DOHH2 (cell line): ENCODE results near the gene BRD3.
"Not testable (repeated sequence)": the region's sequence is repeated elsewhere in the genome, so short reads cannot be mapped to it uniquely, and the experiment has no call there.

Experiments used
- H3F3A ChIP-seq: fragments of 200-600 bp; sonication (generic), shearing (Covaris generic); 2 replicates; pipeline ENCODE4 v1.6.0; 2016; ENCODE audit warnings: antibody characterized with exemption, mild to moderate bottlenecking; ENCODE audit not compliant: control insufficient read depth, insufficient read depth
- H3K27ac ChIP-seq: fragments of 200-600 bp; sonication (generic); 2 replicates; pipeline ENCODE4 v1.5.1; 2014; ENCODE audit warnings: low read depth, mild to moderate bottlenecking, low read length, moderate library complexity
- H3K27me3 ChIP-seq: fragments of 200-600 bp; sonication (generic); 2 replicates; pipeline ENCODE4 v1.6.1; 2014; ENCODE audit warnings: mild to moderate bottlenecking, low read length, mixed read lengths; ENCODE audit not compliant: control insufficient read depth
- H3K36me3 ChIP-seq: fragments of 200-600 bp; sonication (generic); 2 replicates; pipeline ENCODE4 v1.6.1; 2014; ENCODE audit warnings: mild to moderate bottlenecking, low read length, moderate library complexity, mixed read lengths; ENCODE audit not compliant: control insufficient read depth
- H3K4me1 ChIP-seq: fragments of 200-600 bp; sonication (generic); 2 replicates; pipeline ENCODE4 v1.6.1; 2014; ENCODE audit warnings: mild to moderate bottlenecking, low read length, mixed read lengths; ENCODE audit not compliant: control insufficient read depth
- H3K4me2 ChIP-seq: fragments of 200-600 bp; sonication (generic); 2 replicates; pipeline ENCODE4 v1.6.0; 2014; ENCODE audit warnings: mild to moderate bottlenecking, low read length, moderate library complexity
- H3K4me3 ChIP-seq: fragments of 200-600 bp; sonication (generic); 2 replicates; pipeline ENCODE4 v1.5.1; 2014; ENCODE audit warnings: mild to moderate bottlenecking, low read length, mixed read lengths
- H3K79me2 ChIP-seq: fragments of 200-600 bp; sonication (generic); 2 replicates; pipeline ENCODE4 v1.6.1; 2014; ENCODE audit warnings: mild to moderate bottlenecking, low read length, mixed read lengths; ENCODE audit not compliant: control insufficient read depth
- H3K9me2 ChIP-seq: fragments of 200-600 bp; sonication (generic); replicated peaks from 2 replicates; pipeline ENCODE4 v1.6.1; 2014; ENCODE audit warnings: mild to moderate bottlenecking, low read length, mixed read lengths; ENCODE audit not compliant: control insufficient read depth
- H3K9me3 ChIP-seq: fragments of 200-600 bp; sonication (generic); 2 replicates; pipeline ENCODE4 v1.6.1; 2014; ENCODE audit warnings: antibody characterized with exemption, low read length, mixed read lengths; ENCODE audit not compliant: control insufficient read depth, insufficient read depth
- H4K20me1 ChIP-seq: fragments of 200-600 bp; sonication (generic); 2 replicates; pipeline ENCODE4 v1.6.0; 2014; ENCODE audit warnings: low read depth, mild to moderate bottlenecking, antibody characterized with exemption, low read length, moderate library complexity; ENCODE audit not compliant: control insufficient read depth, insufficient read depth
- CTCF ChIP-seq: fragments of 200-600 bp; sonication (generic); IDR thresholded peaks from one replicate; pipeline ENCODE4 v1.5.1; 2014; ENCODE audit warnings: antibody characterized with exemption, mild to moderate bottlenecking, low read depth, low read length; ENCODE audit not compliant: poor library complexity, severe bottlenecking
- EZH2phosphoT487 ChIP-seq: fragments of 200-600 bp; sonication (generic); IDR thresholded peaks from 2 replicates; pipeline ENCODE4 v1.6.1; 2017; ENCODE audit warnings: borderline replicate concordance, mild to moderate bottlenecking, antibody characterized with exemption, low read length, moderate library complexity, mixed read lengths

The BRD3 gene

GRCh38 chr9:134073500-134073899 is 5.7 kb upstream of the BRD3 start:
- Histone ChIP-seq H4K20me1 (no peaks in the 10 kb centered on the region), H3K27me3 (peaks cover 29% of the 10 kb centered on the region), H3K4me2 (no peak overlapping the region), H3K4me3 (no peak overlapping the region), H3K4me1 (peaks cover 7% of the 10 kb centered on the region), H3K36me3 (no peaks in the 10 kb centered on the region), H3K9me2 (no peaks in the 10 kb centered on the region), H3K79me2 (no peaks in the 10 kb centered on the region), H3K9me3 (no peaks in the 10 kb centered on the region), H3F3A (no peaks in the 10 kb centered on the region), H3K27ac (no peak overlapping the region)
- TF ChIP-seq CTCF: no peak
- no peak for TF ChIP-seq EZH2phosphoT487

- peaks cover 29% of the 10 kb centered on the region for H3K27me3 ChIP-seq
- not testable (repeated sequence) for H3K4me3 ChIP-seq, H3K79me2 ChIP-seq, H3F3A ChIP-seq, H3K4me2 ChIP-seq, H3K9me3 ChIP-seq, H3K36me3 ChIP-seq, H4K20me1 ChIP-seq, H3K9me2 ChIP-seq, H3K4me1 ChIP-seq, H3K27ac ChIP-seq
Measured at GRCh38 chr9:134072683-134073082, 4.9 kb upstream of the BRD3 start.

DNA sequence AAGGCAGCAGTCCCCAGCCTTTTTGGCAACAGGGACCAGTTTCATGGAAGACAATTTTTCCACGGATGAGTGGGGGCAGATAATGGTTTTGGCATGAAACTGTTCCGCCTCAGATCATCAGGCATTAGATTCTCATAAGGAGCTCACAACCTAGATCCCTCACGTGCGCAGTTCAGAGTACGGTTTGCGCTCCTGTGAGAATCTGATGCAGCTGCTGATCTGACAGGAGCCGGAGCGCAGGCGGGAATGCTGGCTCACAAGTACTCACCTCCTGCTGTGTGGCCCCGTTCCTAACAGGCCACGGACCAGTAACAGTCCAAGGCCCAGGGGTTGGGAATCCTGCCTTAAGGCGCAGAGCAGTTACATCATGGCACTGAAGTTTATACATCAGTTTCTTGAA is 3.3 kb upstream of the BRD3 start:
- H3K27me3 ChIP-seq: peaks cover 29% of the 10 kb centered on the region
- no peaks in the 10 kb centered on the region for H3K9me2 ChIP-seq
- H3K4me1 ChIP-seq: peaks cover 12% of the 10 kb centered on the region
- H4K20me1 ChIP-seq: 0 out of 2 replicates have a peak, but pooled peaks cover 2% of the 10 kb centered on the region
- no peaks in the 10 kb centered on the region for H3K9me3 ChIP-seq
- H3K27ac ChIP-seq: no peak overlapping the region
- no peak for TF ChIP-seq EZH2phosphoT487
- no peak for TF ChIP-seq CTCF
- no peaks in the 10 kb centered on the region for H3F3A ChIP-seq
- no peak overlapping the region for H3K4me3 ChIP-seq
- no peak overlapping the region for H3K4me2 ChIP-seq
- H3K36me3 ChIP-seq: no peaks in the 10 kb centered on the region; the same call in 1 of the 2 replicates
- peaks cover 11% of the 10 kb centered on the region for H3K79me2 ChIP-seq

DNA sequence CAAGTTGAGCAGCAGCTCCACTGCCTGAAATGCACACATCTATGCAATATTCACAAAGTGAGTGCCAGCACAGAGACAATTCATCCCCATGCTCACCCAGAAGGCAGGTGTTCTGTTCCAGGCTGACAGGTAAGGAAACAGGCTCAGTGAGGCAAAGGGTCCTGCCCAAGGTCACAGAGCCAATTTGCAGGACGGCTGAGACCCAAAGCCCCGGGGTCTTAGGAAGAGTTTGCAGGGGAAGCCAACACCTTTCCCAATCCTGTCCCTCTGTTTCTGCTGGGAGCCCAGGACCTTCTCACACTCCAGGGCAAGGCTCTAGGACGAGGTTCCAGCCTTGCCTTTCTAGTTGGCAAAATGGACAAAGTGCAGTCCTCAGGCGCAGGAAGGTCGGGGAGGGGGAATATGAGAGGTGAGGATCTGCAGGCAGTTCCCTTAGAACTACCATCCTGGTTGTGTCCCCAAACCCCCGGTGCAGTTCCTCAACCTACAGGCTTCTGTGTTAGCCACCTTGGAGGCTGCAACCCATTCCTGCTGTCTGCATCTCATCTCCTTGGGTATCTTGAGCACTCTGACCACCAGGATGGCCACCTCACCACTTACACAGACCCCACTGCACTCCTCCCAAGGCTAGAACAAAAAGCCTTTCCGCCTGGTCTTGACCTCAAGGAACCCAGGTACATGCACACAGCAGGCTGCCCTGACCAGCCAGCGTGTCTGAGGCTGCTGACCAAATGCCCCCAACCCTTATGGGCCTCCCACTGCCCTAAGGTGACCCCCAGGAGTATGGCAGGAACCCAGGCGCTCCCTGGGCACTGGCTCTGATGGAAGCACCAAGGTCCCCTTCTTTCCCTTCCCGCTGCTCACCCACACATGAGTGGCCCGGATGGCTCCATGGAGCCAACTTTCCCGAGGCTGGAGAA is 1.9 kb upstream of the BRD3 start:
- Histone ChIP-seq H3K36me3 (peaks cover 4% of the 10 kb centered on the region), H4K20me1 (peaks cover 6% of the 10 kb centered on the region)

More for the DNA sequence above, 1.9 kb upstream of the BRD3 start:
- Histone ChIP-seq H3K79me2 (peaks cover 25% of the 10 kb centered on the region), H3K27me3 (peaks cover 29% of the 10 kb centered on the region), H3K4me2 (peak overlapping the region; percentile 68), H3K4me1 (peaks cover 20% of the 10 kb centered on the region), H3K27ac (no peak overlapping the region), H3K4me3 (peak overlapping the region; percentile 67), H3F3A (no peaks in the 10 kb centered on the region), H3K9me2 (no peaks in the 10 kb centered on the region), H3K9me3 (no peaks in the 10 kb centered on the region)
- TF ChIP-seq CTCF: no peak
